ENCODE data around the gene CDC40.

DNA sequence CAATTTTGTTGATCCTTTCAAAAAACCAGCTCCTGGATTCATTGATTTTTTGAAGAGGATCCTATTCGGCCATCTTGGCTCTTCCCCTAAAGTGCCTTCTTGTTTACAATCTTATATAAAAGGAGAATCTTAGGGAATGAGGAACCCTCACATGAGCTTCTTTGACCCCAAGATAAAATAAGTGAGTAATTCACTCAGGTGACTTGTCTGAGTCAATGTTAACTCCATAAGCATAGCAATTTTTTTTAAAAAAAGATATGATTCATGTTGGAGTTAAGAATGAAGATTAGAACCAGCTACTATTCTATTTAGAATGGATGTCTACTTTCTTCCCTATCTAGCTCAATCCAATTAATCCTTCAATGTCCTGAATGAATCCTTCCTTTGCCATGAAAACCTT, 21.7 kb upstream of the CDC40 start:
- TF ChIP-seq, protein P1, sequence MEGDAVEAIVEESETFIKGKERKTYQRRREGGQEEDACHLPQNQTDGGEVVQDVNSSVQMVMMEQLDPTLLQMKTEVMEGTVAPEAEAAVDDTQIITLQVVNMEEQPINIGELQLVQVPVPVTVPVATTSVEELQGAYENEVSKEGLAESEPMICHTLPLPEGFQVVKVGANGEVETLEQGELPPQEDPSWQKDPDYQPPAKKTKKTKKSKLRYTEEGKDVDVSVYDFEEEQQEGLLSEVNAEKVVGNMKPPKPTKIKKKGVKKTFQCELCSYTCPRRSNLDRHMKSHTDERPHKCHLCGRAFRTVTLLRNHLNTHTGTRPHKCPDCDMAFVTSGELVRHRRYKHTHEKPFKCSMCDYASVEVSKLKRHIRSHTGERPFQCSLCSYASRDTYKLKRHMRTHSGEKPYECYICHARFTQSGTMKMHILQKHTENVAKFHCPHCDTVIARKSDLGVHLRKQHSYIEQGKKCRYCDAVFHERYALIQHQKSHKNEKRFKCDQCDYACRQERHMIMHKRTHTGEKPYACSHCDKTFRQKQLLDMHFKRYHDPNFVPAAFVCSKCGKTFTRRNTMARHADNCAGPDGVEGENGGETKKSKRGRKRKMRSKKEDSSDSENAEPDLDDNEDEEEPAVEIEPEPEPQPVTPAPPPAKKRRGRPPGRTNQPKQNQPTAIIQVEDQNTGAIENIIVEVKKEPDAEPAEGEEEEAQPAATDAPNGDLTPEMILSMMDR (conservative IDR thresholded peaks at IDR 0.05) = no peak
- no peak for TF ChIP-seq ZFX (IDR thresholded peaks at IDR 0.05)

All from C4-2B (cell line).